Amniotic stem cell (primary cell): ENCODE measurements around the gene GNLY.

Experiments used
- DNase-seq: peaks from one replicate; lab custom pipeline; 2025; lab: John Stamatoyannopoulos, UW

The GNLY gene

GRCh38 chr2:85744741-85745601 lies 50.8 kb downstream of the GNLY start:
- DNase-seq = no peak

GRCh38 chr2:85745619-85746018 lies 51.5 kb downstream of the GNLY start:
- no peak for DNase-seq

GRCh38 chr2:85746321-85747004 lies 52.3 kb downstream of the GNLY start:
- no peak for DNase-seq

- DNase-seq = no peak
Measured at GRCh38 chr2:85747441-85747840, 53.3 kb downstream of the GNLY start.

GRCh38 chr2:85748039-85748734 lies 54.0 kb downstream of the GNLY start:
- no peak for DNase-seq
